Liver (tissue), 3 donors: ENCODE data around the gene KRT85.

Experiments
- HNF4A ChIP-seq, 2 donors: conservative IDR thresholded peaks; 2 replicates each; pipeline ENCODE4 v1.6.1; 2016; ENCODE audit warnings: antibody characterized with exemption in 2 of 2, mild to moderate bottlenecking in 2 of 2
- RXRA ChIP-seq, 2 donors: IDR thresholded peaks; 2 replicates each; pipeline ENCODE4 v1.6.1; 2017 to 2018; ENCODE audit warnings: antibody characterized with exemption in 2 of 2, mild to moderate bottlenecking in 1 of 2
- TAF1 ChIP-seq: conservative IDR thresholded peaks from 2 replicates; pipeline ENCODE4 v1.6.1; 2016; ENCODE audit warnings: antibody characterized with exemption, mild to moderate bottlenecking
- YY1 ChIP-seq: IDR thresholded peaks from 2 replicates; pipeline ENCODE4 v1.6.1; 2016; ENCODE audit warnings: antibody characterized with exemption, mild to moderate bottlenecking
- TF ChIP-seq, protein P1 (sequence below): fragments of 150-350 bp; IDR thresholded peaks from 2 replicates; pipeline ENCODE4 v1.5.1; 2017; ENCODE audit warnings: improper control_type of control experiment, low read depth, low read length; ENCODE audit not compliant: missing input control
- TF ChIP-seq, protein P2 (sequence below): IDR thresholded peaks from 2 replicates; pipeline ENCODE4 v1.6.1; 2016; ENCODE audit warnings: antibody characterized with exemption
- donor health status: healthy.
- donor health status: healthy.

DNA sequence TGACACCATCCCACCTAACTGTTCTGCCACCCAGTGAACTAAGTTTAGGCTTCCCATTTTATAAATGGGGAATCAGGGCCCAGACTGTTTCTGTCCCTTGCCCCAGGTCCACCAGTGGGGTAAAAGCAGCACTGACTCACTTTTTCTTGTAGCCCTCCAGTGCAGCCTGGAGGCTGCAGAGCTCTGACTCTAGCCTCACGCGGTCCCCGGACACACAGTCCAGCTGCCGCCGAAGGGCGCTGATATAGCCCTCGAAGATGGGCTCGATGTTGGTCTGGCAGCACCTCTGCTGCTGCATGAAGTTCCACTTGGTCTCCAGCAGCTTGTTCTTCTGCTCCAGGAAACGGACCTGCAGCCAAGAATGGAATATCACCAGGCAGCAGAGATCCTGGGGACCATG is 36.3 kb upstream of the KRT85 start:
- TF ChIP-seq, protein P1, sequence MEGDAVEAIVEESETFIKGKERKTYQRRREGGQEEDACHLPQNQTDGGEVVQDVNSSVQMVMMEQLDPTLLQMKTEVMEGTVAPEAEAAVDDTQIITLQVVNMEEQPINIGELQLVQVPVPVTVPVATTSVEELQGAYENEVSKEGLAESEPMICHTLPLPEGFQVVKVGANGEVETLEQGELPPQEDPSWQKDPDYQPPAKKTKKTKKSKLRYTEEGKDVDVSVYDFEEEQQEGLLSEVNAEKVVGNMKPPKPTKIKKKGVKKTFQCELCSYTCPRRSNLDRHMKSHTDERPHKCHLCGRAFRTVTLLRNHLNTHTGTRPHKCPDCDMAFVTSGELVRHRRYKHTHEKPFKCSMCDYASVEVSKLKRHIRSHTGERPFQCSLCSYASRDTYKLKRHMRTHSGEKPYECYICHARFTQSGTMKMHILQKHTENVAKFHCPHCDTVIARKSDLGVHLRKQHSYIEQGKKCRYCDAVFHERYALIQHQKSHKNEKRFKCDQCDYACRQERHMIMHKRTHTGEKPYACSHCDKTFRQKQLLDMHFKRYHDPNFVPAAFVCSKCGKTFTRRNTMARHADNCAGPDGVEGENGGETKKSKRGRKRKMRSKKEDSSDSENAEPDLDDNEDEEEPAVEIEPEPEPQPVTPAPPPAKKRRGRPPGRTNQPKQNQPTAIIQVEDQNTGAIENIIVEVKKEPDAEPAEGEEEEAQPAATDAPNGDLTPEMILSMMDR = no peak
- TF ChIP-seq TAF1 (no peak), YY1 (no peak), RXRA (IDR thresholded peaks at IDR 0.05) (no peak), HNF4A (conservative IDR thresholded peaks at IDR 0.05) (no peak)
- TF ChIP-seq, protein P2, sequence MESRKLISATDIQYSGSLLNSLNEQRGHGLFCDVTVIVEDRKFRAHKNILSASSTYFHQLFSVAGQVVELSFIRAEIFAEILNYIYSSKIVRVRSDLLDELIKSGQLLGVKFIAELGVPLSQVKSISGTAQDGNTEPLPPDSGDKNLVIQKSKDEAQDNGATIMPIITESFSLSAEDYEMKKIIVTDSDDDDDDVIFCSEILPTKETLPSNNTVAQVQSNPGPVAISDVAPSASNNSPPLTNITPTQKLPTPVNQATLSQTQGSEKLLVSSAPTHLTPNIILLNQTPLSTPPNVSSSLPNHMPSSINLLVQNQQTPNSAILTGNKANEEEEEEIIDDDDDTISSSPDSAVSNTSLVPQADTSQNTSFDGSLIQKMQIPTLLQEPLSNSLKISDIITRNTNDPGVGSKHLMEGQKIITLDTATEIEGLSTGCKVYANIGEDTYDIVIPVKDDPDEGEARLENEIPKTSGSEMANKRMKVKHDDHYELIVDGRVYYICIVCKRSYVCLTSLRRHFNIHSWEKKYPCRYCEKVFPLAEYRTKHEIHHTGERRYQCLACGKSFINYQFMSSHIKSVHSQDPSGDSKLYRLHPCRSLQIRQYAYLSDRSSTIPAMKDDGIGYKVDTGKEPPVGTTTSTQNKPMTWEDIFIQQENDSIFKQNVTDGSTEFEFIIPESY = no peak
